Islet precursor cell (in vitro differentiated cells): ENCODE results near the gene KTN1.

Experiments
- DNase-seq: peaks from one replicate; pipeline ENCODE4 v3.0.0-alpha.2; 2018

Gene KTN1

GRCh38 chr14:55610713-55611370 lies 30.8 kb downstream of the KTN1 start:
- peak; percentile 58 for DNase-seq

DNA sequence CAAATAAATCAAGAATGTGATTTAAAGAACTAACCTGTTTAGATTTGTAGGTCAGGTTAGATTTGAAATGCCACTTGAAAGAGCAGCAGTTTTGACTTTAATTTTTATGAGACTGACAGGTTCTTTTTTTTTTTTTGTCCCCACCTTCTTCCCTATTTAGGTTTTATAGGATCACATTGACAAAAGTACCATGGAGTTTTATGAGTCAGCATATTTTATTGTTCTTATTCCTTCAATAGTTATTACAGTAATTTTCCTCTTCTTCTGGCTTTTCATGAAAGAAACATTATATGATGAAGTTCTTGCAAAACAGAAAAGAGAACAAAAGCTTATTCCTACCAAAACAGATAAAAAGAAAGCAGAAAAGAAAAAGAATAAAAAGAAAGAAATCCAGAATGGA lies 31.9 kb downstream of the KTN1 start:
- DNase-seq = no peak

DNA sequence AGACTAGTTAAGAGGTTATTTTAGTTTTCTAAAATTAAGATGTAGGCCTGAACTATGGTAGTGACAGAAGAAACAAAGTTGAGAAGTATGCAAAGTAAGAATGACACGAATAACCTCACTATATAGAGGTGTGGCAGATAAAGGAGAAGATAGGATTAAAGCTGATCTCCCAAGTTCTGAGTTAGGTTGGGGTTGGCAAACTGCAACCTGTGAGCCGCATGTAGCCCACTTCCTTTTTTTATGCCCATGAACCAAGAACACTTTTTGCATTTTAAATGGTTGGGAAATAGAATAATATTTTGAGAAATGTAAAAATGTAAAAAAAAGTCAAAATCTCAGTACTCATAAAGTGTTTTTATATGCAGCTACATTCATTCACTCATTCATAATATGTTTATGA lies 34.3 kb downstream of the KTN1 start:
- no peak for DNase-seq

GRCh38 chr14:55620277-55620676 lies 40.3 kb downstream of the KTN1 start:
- no peak for DNase-seq

DNA sequence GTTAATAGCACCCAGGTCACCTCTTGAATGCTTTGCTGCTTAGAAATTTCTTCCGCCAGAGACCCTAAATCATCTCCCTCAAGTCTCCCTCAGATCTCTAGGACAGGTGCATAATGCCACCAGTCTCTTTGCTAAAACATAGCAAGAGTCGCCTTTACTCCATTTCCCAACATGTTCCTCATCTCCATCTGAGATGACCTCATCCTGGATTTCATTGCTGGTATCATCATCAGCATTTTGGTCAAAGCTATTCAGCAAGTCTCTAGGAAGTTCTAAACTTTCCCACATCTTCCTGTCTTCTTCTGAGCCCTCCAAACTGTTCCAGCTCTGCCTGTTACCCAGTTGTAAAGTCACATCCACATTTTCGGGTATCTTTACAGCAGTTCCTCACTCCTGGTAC lies 41.0 kb downstream of the KTN1 start:
- DNase-seq = no peak

DNA sequence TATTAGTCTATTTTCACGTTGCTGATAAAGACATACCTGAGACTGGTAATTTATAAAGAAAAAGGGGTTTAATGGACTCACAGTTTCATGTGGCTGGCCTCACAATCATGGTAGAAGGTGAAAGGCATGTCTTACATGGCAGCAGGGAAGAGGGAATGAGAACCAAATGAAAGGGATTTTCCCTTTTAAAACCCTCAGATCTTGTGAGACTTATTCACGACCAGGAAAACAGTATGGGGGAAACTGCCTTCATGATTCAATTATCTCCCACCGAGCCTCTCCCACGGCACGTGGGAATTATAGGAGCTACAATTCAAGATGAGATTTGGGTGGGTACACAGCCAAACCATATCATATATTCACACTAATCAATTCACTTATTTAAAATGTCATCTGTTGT lies 41.4 kb downstream of the KTN1 start:
- DNase-seq = no peak

DNA sequence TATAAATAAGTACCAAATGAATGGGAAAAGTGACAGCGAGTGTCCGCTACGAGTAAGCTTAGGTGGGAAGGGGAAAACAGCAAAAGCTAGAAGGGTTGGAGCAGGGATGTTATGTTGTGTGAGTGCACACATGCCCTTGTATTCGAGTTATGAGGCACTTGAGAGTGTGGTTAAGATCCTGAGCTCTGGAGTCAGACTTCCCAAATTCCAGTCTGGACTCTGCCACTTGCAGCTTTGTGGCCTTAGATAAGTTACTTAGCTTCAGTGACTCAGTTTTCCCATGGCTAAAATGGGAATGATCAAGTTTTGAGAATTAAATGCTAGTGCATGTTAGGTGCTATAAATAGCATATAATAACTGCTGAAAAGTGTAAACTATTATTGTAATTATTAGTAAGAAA lies 44.9 kb downstream of the KTN1 start:
- peak; percentile 54 for DNase-seq

GRCh38 chr14:55625481-55625880 lies 45.5 kb downstream of the KTN1 start:
- DNase-seq = no peak

DNA sequence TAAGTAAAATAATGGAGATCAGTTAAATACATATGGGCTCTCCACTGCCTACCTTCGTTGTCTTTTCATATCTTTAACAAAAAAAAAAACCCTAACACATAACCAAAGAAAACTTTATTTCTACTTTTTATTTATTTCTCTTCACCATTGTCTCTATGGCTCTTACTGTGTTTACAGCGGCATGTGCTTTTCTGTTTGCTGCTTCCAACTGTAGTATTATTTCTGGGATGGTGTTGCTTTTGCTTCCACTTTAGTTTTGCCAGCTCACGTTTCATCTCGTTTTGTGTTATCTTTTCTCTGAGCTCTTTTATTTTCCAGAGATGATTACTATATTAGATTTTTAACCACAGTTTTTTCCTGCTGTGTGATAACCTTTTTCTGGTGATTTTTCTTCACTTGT lies 46.1 kb downstream of the KTN1 start:
- DNase-seq = no peak

DNA sequence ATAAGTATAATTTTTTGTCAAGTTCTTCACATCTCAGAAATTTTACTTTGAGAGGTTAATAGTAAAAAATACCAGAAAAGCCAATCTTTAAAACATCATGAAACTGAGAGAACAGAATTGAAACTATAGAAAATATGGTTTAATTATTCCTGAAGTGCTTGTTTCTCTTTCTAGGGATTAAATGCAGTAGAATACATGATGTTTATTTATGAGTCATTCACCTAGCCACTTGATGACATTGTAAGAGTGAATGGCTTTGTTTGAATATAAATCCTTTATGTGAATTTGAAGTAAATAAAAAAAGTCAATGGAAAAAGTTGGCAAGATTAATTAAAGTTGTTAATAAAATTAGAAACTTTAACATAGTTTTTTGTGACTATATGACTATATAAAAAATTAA lies 48.4 kb downstream of the KTN1 start:
- no peak for DNase-seq

DNA sequence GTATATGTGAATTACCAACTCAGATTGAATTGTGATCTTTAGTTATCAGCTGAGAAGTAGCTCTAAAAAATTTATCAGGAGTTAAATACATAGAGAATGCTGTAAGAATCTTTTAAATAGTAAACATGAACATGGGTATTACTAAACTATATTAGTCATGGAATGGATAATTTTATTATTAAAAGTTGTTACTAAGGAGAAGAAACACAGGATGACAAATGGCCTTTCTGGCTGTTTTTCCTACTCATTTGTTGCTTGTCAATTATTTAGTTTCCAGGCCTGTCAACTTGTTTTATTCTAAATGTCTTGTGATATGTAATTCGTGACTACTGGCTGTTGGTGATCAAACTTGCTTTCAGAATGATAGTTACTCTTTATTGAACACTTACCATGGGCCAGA lies 58.7 kb downstream of the KTN1 start:
- no peak for DNase-seq

DNA sequence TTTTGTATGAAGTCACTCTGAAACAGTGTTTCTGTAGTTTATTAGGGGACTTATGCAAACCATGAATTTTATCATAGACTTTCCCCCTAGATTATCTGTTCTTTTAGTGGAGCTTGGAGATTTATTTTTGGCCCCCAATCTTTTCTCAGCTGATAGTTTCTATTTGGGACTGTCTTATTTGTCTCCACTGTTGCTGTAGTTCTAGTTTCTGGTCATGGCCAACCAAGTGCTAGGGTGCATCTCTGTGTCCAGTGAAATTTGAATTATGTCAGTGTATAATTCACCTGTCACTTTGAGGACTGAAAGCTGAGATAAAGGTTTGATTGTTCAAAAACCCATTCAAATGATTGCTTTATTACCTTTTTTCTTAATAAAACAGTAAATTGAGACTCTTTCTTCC lies 61.3 kb downstream of the KTN1 start:
- no peak for DNase-seq

GRCh38 chr14:55641954-55642353 lies 61.9 kb downstream of the KTN1 start:
- no peak for DNase-seq

- no peak for DNase-seq
These were observed 65.1 kb downstream of the KTN1 start for GRCh38 chr14:55645145-55645544.

GRCh38 chr14:55645845-55646832 lies 66.1 kb downstream of the KTN1 start:
- DNase-seq = no peak

GRCh38 chr14:55650992-55651391 lies 71.0 kb downstream of the KTN1 start:
- DNase-seq = no peak

GRCh38 chr14:55654243-55654642 lies 74.2 kb downstream of the KTN1 start:
- no peak for DNase-seq

- no peak for DNase-seq
These were observed 81.0 kb downstream of the KTN1 start for GRCh38 chr14:55661029-55661428.

- no peak for DNase-seq
These were observed 82.7 kb downstream of the KTN1 start for GRCh38 chr14:55662752-55663151.

- no peak for DNase-seq
These were observed 85.2 kb downstream of the KTN1 start for GRCh38 chr14:55665067-55665675.

GRCh38 chr14:55667801-55668200 lies 87.8 kb downstream of the KTN1 start:
- no peak for DNase-seq

DNA sequence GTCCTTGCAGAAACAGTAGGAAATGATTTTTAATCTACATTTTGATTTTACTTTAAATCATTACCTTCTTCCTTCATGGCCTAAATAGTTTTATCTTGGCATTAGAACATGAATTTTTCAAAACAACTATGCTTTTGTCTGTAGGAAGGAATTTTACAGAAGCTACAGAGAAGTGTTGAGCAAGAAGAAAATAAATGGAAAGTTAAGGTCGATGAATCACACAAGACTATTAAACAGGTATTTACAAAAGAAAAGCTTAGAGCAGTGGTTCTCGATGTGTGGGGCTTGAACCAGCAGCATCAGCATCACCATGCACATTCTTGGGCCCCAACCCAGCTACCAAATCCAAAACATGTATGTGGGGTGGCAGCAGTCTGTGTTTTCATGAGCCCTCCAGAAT lies 91.6 kb downstream of the KTN1 start:
- no peak for DNase-seq

DNA sequence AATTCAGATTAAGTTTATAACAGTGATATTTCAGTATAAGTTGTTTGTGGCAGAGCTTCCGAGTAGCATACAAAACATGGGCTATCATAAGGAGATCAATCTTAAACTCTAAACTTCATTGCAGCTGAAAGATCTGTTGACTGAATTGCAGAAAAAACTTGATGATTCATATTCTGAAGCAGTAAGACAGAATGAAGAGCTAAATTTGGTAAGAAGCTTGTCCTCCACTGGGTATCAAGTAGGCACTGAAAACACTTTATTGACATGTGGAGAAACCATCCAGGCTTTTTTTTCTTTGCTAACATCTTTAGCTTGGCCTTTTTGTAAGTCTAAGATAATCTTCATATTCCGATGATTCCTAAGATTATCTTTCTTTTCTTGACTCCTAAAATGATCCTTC lies 93.0 kb downstream of the KTN1 start:
- no peak for DNase-seq

DNA sequence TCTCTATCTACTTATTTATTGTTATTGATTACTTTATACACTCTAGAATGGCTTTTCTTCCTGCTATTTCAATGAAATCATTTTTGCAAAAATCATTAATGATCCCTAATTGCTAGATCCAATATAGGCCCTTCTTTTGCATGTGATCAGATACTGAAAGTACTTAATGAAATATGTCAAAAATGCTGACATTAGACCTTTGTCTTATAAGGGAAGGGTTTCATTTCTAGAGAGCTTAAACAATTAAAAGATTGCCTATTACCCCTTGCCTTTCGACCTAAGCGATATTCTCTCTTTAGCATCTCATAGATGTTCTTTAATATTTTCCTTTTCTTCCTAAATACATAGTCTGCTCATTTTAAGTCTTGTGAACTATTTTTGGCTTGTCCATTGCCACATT lies 101.1 kb downstream of the KTN1 start:
- DNase-seq = no peak
